Epithelial cell of esophagus (primary cell): ENCODE measurements around the gene PRDX3.
A peak's percentile ranks its signal among the peaks of the same experiment; 100 is the strongest.

Experiments used
- DNase-seq: peaks from one replicate; pipeline ENCODE4 v3.0.0; 2010; ENCODE audit warnings: low read depth
- H3K4me3 ChIP-seq: 2 replicates; pipeline ENCODE4 v1.5.1; 2011; ENCODE audit warnings: mild to moderate bottlenecking, low read length, control low read depth
- CTCF ChIP-seq: IDR thresholded peaks from 2 replicates; pipeline ENCODE4 v1.5.1; 2011; ENCODE audit warnings: low read depth, mild to moderate bottlenecking, low read length, control low read depth, inconsistent platforms; ENCODE audit not compliant: insufficient read depth; ENCODE audit errors: missing control alignments

PRDX3 gene

GRCh38 chr10:119207713-119208552, 29.3 kb upstream of the PRDX3 start:
- H3K4me3 ChIP-seq, result peak overlapping the region; percentile 61
- TF ChIP-seq CTCF, result no peak
- peak; percentile 58 for DNase-seq

GRCh38 chr10:119207366-119207666, 28.7 kb upstream of the PRDX3 start, which contains the start of gene GRK5:
Gene GRK5 (plus strand): TSS chr10:119207571. CDS start chr10:119207918, 347 bp downstream.
- H3K4me3 ChIP-seq, result peak within 1 kb of the TSS; percentile 61
- peak; percentile 97 for DNase-seq
- no peak for TF ChIP-seq CTCF

- TF ChIP-seq CTCF, result peak; percentile 27
- H3K4me3 ChIP-seq, result peak overlapping the region; percentile 61
- DNase-seq, result peak; percentile 49
Observed at GRCh38 chr10:119206603-119207365, 28.2 kb upstream of the PRDX3 start.

- DNase-seq, result no peak
Observed at GRCh38 chr10:119205894-119206602, 27.4 kb upstream of the PRDX3 start.

GRCh38 chr10:119203006-119203405, 24.4 kb upstream of the PRDX3 start:
- H3K4me3 ChIP-seq, result no peak overlapping the region
- peak; percentile 39 for DNase-seq
- no peak for TF ChIP-seq CTCF

More at GRCh38 chr10:119205894-119206602, 27.4 kb upstream of the PRDX3 start:
- peak overlapping the region; percentile 61 for H3K4me3 ChIP-seq
- TF ChIP-seq CTCF, result no peak

GRCh38 chr10:119201233-119201632, 22.6 kb upstream of the PRDX3 start:
- DNase-seq, result peak; percentile 63
- H3K4me3 ChIP-seq, result no peak overlapping the region
- TF ChIP-seq CTCF, result no peak
